Thyroid gland (tissue), 4 donors: ENCODE results near the gene SNRNP70. TPM values are rescaled to one million over a fixed set of nuclear protein-coding genes. Genes with fewer than 3 reads are reported as not detected.

ENCODE experiments used
- DNase-seq, 2 donors: peaks; one replicate each; pipeline ENCODE4 v3.0.0-alpha.2; 2019
- H3K27ac ChIP-seq, 3 donors: fragments of 200-600 bp; sonication (generic); 1 replicate in 2 of 3; 2 replicates in 1 of 3; pipeline ENCODE4 v1.5.1; 2016 to 2019; ENCODE audit warnings: mild to moderate bottlenecking in 1 of 3, moderate library complexity in 1 of 3
- H3K27me3 ChIP-seq: fragments of 200-600 bp; sonication (generic); one replicate; pipeline ENCODE4 v1.5.1; 2019
- H3K36me3 ChIP-seq, 2 donors: fragments of 200-600 bp; sonication (generic); one replicate each; pipeline ENCODE4 v1.5.1; 2016 to 2019
- H3K4me1 ChIP-seq, 2 donors: fragments of 200-600 bp; sonication (generic); one replicate each; pipeline ENCODE4 v1.5.1; 2017 to 2019
- H3K4me3 ChIP-seq, 3 donors: fragments of 200-600 bp; sonication (generic); replicated peaks in 1 of 3; 1 replicate in 2 of 3; 2 replicates in 1 of 3; pipeline ENCODE4 v1.5.1; 2016; ENCODE audit warnings: mild to moderate bottlenecking in 1 of 3
- H3K9me3 ChIP-seq: fragments of 200-600 bp; sonication (generic); one replicate; pipeline ENCODE4 v1.5.1; 2017
- POLR2A ChIP-seq, 2 donors: fragments of 450-650 bp; IDR thresholded peaks; one replicate each; pipeline ENCODE4 v1.6.1; 2017; ENCODE audit warnings: antibody characterized with exemption in 2 of 2, mild to moderate bottlenecking in 2 of 2, moderate library complexity in 1 of 2
- WGBS, 2 donors: methylation state at CpG; one replicate each; pipeline ENCODE4 v1.1.5; 2017; 5-methylcytosine and 5-hydroxymethylcytosine counted together
- intact Hi-C: fragments of 100-400 bp; cut with DNase I; formaldehyde crosslinking; loops from one replicate; pipeline ENCODE4 v1.15.1; 2023
- total RNA-seq, 4 donors: library from RNA; depleted of rRNA; stranded (reverse); fragments of >200 nt; gene quantifications; one replicate each; pipeline ENCODE4 v1.2.3, GENCODE V29; 2016
- TF ChIP-seq, protein P1 (sequence below), 6 experiments: fragments of 200-600 bp in 3 of 6; fragments of 450-650 bp in 3 of 6; sonication (generic) in 3 of 6; IDR thresholded peaks; one replicate each; pipeline ENCODE4 v1.5.1; 2016 to 2019; ENCODE audit warnings: antibody characterized with exemption in 6 of 6, mild to moderate bottlenecking in 2 of 6, inconsistent platforms in 1 of 6, moderate library complexity in 1 of 6

The SNRNP70 gene
- total RNA-seq, 4 donors from 2014 or later = 253 to 388 (median 305) TPM

DNA sequence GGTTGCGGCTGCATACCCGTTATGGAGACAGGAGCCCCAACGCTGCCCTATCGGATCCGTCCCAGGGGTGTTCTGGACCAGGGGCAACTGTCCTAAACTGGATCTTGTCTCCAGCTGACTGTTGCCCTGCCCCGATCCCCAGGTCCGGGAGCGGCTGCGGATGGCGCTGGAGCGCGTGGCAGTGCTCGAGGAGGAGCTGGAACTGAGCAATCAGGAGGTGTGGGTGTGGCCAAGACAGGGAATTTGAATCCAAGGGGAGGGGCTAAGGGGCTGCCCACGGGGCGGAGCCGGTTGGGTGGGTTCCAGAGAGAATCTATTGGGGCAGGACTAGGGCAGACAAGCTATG, 44.0 kb downstream of the SNRNP70 start:
- H3K9me3 ChIP-seq = no peaks in the 10 kb centered on the region
- intact Hi-C loops = no loop called here
- no peak for DNase-seq
- 61 to 82% methylated on average over 16 of the region's 16 CpGs for WGBS, 2 donors
- TF ChIP-seq, protein P1, sequence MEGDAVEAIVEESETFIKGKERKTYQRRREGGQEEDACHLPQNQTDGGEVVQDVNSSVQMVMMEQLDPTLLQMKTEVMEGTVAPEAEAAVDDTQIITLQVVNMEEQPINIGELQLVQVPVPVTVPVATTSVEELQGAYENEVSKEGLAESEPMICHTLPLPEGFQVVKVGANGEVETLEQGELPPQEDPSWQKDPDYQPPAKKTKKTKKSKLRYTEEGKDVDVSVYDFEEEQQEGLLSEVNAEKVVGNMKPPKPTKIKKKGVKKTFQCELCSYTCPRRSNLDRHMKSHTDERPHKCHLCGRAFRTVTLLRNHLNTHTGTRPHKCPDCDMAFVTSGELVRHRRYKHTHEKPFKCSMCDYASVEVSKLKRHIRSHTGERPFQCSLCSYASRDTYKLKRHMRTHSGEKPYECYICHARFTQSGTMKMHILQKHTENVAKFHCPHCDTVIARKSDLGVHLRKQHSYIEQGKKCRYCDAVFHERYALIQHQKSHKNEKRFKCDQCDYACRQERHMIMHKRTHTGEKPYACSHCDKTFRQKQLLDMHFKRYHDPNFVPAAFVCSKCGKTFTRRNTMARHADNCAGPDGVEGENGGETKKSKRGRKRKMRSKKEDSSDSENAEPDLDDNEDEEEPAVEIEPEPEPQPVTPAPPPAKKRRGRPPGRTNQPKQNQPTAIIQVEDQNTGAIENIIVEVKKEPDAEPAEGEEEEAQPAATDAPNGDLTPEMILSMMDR (IDR thresholded peaks at IDR 0.05) = no peak
- no peak for TF ChIP-seq POLR2A (IDR thresholded peaks at IDR 0.05)
- H3K36me3 ChIP-seq = no peaks in the 10 kb centered on the region
- peaks cover 17 to 24% of the 10 kb centered on the region in 2 donors for H3K4me1 ChIP-seq
- H3K27ac ChIP-seq = no peak overlapping the region
- H3K27me3 ChIP-seq = no peaks in the 10 kb centered on the region
- H3K4me3 ChIP-seq = no peak overlapping the region

GRCh38 chr19:49130325-49130724, 45.1 kb downstream of the SNRNP70 start:
- Histone ChIP-seq H3K36me3 (no peaks in the 10 kb centered on the region), H3K4me3 (no peak overlapping the region), H3K4me1 (peaks cover 17 to 27% of the 10 kb centered on the region in 2 donors), H3K9me3 (no peaks in the 10 kb centered on the region), H3K27me3 (no peaks in the 10 kb centered on the region), H3K27ac (no peak overlapping the region)
- TF ChIP-seq, protein P1 (IDR thresholded peaks at IDR 0.05) = no peak
- TF ChIP-seq POLR2A (IDR thresholded peaks at IDR 0.05) = no peak
- 91 to 94% methylated on average over 24 of the region's 24 CpGs for WGBS, 2 donors
- no peak for DNase-seq
- intact Hi-C loops = no loop called here

- H3K27ac ChIP-seq = no peak overlapping the region
- no peaks in the 10 kb centered on the region for H3K36me3 ChIP-seq
- H3K27me3 ChIP-seq = no peaks in the 10 kb centered on the region
- 29 to 31% methylated on average over 21 to 44 of the region's 49 CpGs for WGBS, 2 donors
- H3K4me3 ChIP-seq = no peak overlapping the region
- peak; percentile 42 to 59 for DNase-seq
- H3K9me3 ChIP-seq = no peaks in the 10 kb centered on the region
- peaks cover 13 to 22% of the 10 kb centered on the region in 2 donors for H3K4me1 ChIP-seq
- no peak for TF ChIP-seq POLR2A (IDR thresholded peaks at IDR 0.05)
- TF ChIP-seq, protein P1 (IDR thresholded peaks at IDR 0.05) = no peak
- intact Hi-C loops = no loop called here
Measured at GRCh38 chr19:49132974-49133609, 47.8 kb downstream of the SNRNP70 start.

GRCh38 chr19:49133621-49134454, 48.6 kb downstream of the SNRNP70 start:
- peak; percentile 78 to 82 for DNase-seq
- Histone ChIP-seq H3K9me3 (no peaks in the 10 kb centered on the region), H3K4me3 (no peak overlapping the region), H3K27ac (no peak overlapping the region), H3K36me3 (no peaks in the 10 kb centered on the region), H3K27me3 (no peaks in the 10 kb centered on the region), H3K4me1 (peaks cover 7 to 15% of the 10 kb centered on the region in 2 donors)
- intact Hi-C loops = no loop called here
- TF ChIP-seq, protein P1 (IDR thresholded peaks at IDR 0.05) = no peak
- no peak for TF ChIP-seq POLR2A (IDR thresholded peaks at IDR 0.05)
- 29 to 31% methylated on average over 34 to 40 of the region's 42 CpGs for WGBS, 2 donors

GRCh38 chr19:49135686-49136085, 50.4 kb downstream of the SNRNP70 start:
- DNase-seq = no peak
- TF ChIP-seq, protein P1 (IDR thresholded peaks at IDR 0.05) = no peak
- Histone ChIP-seq H3K27ac (no peak overlapping the region), H3K4me1 (peaks cover 7 to 15% of the 10 kb centered on the region in 2 donors), H3K27me3 (no peaks in the 10 kb centered on the region), H3K36me3 (no peaks in the 10 kb centered on the region), H3K9me3 (no peaks in the 10 kb centered on the region), H3K4me3 (no peak overlapping the region)
- intact Hi-C loops = no loop called here
- 86 to 95% methylated on average over 5 of the region's 5 CpGs for WGBS, 2 donors
